T-helper 2 cell (primary cell): Measurements from ENCODE around the gene ROBO2.

Experiments
- DNase-seq, 5 experiments: peaks; one replicate each; pipeline versions ENCODE4 v3.0.0 to v3.0.0-alpha.2; 2012 to 2022

The ROBO2 gene

GRCh38 chr3:77191014-77191413, 151.1 kb downstream of the ROBO2 start:
- DNase-seq: no peak

DNA sequence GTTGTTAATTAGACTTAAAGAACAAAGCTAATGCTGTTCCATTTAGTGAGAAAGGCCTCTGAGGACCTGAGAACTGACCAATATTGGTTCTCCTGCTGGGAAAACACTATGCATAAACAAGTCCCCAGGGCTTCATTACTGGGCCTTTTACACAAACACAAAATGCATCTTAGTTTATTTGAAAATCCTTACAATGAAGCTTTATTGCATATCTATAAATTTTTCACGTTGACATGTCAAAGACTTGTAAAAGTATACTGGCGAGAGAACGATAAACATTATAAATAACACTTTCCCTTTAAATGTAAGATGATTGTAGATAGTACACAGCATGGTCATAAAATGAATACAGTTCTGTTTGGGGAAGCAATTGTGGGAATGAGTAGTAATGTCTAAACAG, 151.7 kb downstream of the ROBO2 start:
- no peak for DNase-seq

- no peak for DNase-seq
Measured at GRCh38 chr3:77195766-77196545, 156.1 kb downstream of the ROBO2 start.

GRCh38 chr3:77197408-77197807, 157.5 kb downstream of the ROBO2 start:
- no peak for DNase-seq

DNA sequence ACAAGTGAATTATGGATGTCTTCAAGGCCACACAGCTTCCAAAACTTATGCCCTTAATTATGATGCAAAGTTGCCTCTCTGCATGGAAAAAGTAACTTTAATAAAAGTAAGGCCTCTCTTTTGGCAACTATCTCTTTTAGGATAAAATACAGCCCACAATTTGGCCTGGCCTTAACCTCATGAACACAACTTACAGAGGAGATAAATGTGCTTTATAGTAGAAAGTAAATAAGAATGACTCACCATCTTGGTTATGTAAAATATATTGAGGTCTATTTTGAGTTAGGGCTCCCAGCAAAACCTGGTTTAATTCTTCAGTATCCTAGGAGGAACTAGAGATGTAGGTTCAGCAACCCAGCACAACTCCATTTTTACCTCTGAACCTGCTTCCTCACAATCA, 164.0 kb downstream of the ROBO2 start:
- no peak for DNase-seq

DNA sequence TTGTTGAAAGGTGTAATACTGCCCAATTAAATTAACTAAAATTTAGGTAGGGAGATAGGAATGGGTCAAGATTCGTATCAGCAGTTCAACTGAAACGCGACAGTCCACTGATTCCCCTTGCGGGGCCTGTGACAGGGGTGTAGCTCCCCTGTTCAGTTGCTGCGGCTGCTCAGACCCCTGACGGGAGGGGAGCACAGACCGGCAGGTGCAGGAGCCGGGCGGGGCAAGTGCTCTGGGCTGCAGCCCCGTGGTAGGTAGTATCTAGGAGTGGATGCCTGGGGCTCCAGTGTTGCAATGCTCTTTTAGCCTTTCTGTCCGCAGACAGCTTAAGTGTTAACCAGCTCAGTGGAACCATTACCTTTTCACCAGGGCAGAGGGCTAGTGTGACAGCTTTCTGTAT, 164.9 kb downstream of the ROBO2 start:
- no peak for DNase-seq

DNA sequence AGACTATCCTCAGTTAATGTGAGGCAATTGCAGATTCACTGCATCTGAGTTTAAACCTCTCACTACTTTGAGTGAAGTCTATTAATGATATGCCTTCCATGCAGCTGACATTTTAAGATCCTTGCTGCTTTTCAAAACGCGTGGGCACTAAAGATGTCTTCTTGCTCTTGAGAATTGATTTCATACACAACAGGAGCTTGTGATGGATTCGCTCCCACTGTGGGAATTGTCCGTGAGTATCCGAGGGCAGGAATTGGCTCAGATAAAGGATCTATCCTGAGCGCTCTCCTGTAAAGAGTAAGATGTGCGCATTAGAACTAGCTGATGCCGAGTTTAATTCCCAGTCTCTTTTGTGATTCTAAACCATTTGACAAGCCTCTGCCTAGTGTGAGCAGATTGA, 167.9 kb downstream of the ROBO2 start:
- no peak for DNase-seq

- DNase-seq: no peak
Measured at GRCh38 chr3:77222701-77223100, 182.8 kb downstream of the ROBO2 start.

DNA sequence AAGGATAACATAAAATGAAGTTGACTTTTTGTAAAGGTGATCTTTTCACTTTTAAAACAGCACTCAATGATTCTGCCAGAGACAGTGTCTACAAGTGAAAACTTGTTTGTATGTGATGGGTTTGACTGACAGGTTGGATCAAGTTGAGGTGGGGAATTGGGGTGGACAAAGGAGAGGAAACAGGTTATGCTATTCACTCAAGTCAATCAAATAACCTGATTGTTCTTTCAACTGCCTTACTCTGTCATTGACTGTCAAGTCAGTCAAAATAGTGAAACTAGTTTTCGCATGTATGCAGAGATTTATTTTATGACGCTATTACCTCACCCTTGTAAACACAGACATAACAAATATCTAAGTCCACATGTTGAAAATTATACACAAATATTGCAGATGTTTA, 187.7 kb downstream of the ROBO2 start:
- no peak for DNase-seq

GRCh38 chr3:77232557-77232956, 192.7 kb downstream of the ROBO2 start:
- no peak for DNase-seq

DNA sequence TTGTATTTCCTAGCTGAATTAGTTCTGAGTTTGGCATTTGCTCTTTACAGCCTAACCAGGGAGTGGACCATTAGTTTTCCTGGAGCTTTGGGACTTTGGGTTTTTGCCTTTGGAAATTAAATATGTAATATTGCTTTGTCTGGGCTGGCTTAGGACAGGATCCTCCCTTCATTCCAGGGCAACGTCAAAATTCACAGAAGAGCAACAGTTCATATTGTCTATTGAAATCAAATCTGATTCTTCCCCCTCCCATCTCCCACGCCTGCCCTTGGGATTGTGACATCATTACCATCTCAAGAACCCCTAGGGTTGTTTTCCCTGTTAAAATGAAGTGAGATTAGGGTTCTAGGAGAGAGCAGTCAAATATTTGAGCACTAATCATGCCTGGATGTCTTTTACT, 194.1 kb downstream of the ROBO2 start:
- no peak for DNase-seq

DNA sequence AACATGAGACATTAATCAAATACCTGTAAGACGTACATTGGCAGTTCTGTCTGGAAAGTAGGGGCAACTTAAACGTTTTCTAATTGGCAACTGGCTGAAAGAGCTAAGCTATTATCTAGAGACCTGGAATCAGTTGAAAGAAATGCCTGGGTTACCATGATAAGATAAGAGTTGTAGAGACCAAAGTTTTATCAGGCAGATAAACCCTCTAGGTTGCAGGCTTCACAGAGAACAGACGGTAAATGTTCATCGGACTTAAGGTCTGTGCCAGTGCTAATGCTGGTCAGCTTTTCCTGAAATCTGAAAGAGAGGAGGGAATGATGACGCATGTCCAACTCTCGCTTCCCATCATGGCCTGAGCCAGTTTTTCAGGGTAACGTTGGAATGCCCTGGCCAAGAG, 196.2 kb downstream of the ROBO2 start:
- no peak for DNase-seq

- no peak for DNase-seq
Measured at GRCh38 chr3:77240072-77240650, 200.3 kb downstream of the ROBO2 start.

GRCh38 chr3:77242371-77242770, 202.5 kb downstream of the ROBO2 start:
- DNase-seq: no peak

- no peak for DNase-seq
Measured at GRCh38 chr3:77244981-77245380, 205.1 kb downstream of the ROBO2 start.

GRCh38 chr3:77247061-77247460, 207.2 kb downstream of the ROBO2 start:
- no peak for DNase-seq

DNA sequence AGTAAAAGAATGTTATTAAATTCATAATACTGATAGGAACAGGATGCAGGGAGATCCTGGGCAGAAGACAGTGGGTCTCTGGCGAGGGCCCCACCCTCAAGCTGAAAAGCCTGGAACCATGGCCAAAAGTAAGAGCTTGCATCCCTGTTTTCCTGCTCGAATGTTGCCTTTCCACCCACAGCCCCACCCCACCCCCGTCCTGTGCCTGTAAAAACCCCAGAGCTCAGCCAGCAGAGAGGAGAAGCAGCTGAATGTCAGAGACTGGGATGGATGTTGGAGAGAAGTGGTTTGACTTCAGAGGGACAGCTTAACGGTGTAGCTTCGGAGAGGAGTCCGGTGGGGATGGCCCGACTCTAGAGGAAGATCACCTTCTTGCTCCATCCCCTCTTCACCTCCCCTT, 207.9 kb downstream of the ROBO2 start:
- DNase-seq: no peak

DNA sequence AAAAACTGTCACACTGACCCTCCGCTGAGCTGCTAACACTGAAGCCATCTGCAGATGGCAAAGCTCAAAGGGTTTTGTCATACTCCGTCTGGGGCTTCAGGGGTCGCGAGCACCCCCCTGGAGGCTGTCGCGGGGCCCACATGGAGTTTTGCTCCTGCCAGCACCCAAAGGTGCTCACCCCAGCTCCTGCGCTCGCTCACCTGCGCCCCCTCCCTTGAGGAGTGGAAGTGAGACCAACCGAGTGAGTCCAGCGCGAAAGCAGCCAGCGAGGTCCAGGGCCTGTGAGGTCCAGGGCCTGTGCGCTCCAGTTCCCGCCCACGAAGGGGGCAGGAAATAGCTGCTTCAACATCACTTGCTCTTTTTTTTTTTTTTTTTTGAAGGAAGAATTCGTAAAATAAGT, 208.5 kb downstream of the ROBO2 start:
- no peak for DNase-seq

DNA sequence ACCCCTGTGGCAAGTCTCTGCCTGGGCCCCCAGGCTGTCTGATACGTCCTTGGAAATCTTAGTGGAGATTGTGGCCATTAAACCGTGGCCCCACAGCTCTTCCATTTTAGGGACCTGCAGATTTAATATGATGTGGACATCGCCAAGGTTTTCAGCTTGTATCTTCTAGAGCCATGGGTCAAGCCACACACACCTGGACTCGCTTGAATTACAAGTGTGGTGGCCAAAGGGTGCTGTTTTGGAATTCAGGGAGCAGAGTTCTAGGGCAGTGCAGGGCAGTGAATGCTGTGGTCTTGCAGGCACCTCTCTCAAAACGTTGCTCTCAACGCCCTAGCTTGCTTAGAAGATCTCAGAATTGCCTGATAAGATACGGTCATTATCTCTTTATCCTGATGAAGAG, 211.2 kb downstream of the ROBO2 start:
- no peak for DNase-seq

- DNase-seq: peak in 1 of 5 experiments; percentile 14
Measured at GRCh38 chr3:77254967-77255831, 215.3 kb downstream of the ROBO2 start.

DNA sequence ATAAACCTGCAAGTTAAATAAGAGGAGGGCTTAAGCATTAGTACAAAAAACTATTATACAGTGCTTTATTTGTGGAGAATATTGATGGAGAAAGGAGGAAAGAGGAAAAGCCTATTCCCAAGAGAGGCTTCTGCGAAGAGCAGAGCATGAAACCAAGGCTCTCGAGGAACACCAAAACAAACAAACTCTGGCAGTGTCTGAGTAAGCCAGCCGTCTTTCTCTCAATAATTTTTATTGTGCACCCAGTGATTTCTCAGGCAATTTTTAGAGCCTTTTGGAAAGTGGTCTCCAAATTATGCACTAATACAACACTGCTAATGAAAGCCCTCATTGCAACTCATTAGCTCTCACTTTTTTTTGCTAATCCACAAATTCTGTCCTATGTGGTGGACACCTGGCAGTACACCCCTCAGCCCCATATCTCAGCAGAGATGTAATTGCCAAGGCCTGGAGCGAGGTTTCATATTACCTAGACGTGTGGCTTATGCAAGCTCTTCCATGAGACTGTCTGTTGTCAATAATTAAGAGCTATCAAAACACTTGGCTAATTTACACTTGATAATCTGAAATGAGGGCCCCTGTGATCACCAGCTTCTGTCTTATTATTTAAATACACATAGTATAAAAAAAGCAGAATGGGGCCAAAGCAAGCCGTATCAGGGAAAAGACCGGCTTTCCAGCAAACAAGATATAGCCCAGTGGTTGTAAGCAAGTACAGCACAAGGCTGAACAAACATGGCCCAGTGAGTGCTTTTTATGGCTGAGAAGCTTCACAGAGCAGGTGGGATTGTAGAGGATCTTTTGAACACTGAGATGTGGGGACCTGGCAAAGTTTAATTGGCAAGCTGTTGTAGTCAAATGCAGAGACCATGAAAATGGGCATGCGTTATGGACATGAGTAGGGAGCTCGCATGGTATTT, 216.9 kb downstream of the ROBO2 start:
- DNase-seq: no peak

GRCh38 chr3:77259694-77260093, 219.8 kb downstream of the ROBO2 start:
- DNase-seq: no peak

GRCh38 chr3:77262361-77262760, 222.5 kb downstream of the ROBO2 start:
- DNase-seq: no peak
